Raji (cell line): ENCODE results near the gene CPSF7.
A peak's percentile ranks its signal among the peaks of the same experiment; 100 is the strongest.

ENCODE experiments used
- POLR2A ChIP-seq: IDR thresholded peaks from 2 replicates; pipeline ENCODE4 v1.6.1; 2011; ENCODE audit warnings: low read depth, low read length, control low read depth; ENCODE audit not compliant: insufficient read depth

Gene CPSF7

DNA sequence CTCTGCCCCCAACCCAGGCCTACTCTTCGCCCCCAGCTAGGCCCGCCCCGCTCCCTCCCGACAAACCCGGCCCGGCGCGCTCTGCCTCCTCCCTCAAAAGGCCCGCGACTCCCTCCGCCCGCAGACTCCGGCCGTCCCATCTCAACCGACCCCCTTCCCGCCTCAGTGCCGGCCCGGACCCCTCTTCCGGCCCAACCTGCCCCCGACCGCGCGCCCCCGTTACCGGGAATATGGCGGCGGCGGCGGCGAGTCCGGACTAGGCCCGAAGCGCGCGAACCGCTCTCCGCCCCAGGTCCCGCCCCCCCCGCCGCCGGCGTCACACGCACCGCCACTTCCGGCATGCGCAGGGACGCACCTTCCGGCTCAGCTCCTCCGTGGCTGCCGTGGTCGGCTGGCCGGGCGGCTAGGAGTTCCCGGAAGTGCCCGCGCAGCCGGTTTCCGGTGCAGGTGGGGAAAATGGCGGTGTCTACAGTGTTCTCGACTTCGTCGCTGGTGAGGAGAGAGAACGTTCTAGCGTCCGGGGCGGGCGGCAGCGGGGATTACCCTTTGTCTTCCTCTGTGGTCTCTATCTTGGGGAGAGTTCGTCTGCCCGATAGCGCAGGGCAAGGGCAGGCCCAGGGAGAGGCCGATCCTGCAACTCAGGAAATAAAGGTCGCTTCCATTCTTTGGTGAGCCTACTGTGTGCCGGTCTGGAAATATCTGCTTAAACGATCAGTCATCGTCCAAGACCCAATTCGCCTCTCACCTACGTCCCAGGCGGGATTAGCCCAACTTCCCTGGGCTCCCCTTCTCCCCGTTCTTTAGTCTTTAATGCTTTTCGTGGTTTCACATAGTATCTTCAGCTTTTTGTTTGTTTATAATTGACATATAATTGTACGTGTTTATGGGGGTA, at the start of gene CPSF7, which contains the start of gene SDHAF2:
TSS of gene CPSF7 (minus strand) at position 285 of the 892 bp plus-strand sequence. CDS start 740 bp downstream, outside the sequence.
TSS of gene SDHAF2 (plus strand) at position 434 of the 892 bp plus-strand sequence. CDS start at position 457, 23 bp downstream.
- peak; percentile 83 for TF ChIP-seq POLR2A

DNA sequence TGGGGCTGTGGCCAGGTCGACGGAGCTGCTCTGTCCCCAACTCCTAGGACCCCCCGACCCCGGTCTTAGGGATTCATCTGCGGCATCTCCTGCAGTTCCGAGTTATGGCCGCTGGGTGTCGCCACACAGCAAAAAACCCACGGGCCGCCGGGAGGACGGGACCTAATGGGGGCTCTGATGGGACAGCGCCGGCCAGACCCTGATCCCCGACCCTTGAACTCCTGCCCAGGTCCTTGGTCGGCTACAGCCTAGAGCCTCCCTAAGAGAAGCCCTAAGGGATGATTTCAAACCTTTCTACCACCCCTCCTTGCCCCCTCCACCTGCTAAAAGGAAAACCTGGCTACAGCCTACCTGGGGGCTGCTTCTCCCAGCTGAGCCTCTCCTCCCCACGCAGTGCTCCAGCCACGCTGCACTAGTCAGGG, 48.0 kb upstream of the CPSF7 start:
- TF ChIP-seq POLR2A = no peak

- TF ChIP-seq POLR2A = no peak
These were observed 47.4 kb upstream of the CPSF7 start for GRCh38 chr11:61477126-61477525.

GRCh38 chr11:61476371-61476770, 46.6 kb upstream of the CPSF7 start:
- no peak for TF ChIP-seq POLR2A

- TF ChIP-seq POLR2A = no peak
These were observed 45.7 kb upstream of the CPSF7 start for GRCh38 chr11:61475433-61475832.

DNA sequence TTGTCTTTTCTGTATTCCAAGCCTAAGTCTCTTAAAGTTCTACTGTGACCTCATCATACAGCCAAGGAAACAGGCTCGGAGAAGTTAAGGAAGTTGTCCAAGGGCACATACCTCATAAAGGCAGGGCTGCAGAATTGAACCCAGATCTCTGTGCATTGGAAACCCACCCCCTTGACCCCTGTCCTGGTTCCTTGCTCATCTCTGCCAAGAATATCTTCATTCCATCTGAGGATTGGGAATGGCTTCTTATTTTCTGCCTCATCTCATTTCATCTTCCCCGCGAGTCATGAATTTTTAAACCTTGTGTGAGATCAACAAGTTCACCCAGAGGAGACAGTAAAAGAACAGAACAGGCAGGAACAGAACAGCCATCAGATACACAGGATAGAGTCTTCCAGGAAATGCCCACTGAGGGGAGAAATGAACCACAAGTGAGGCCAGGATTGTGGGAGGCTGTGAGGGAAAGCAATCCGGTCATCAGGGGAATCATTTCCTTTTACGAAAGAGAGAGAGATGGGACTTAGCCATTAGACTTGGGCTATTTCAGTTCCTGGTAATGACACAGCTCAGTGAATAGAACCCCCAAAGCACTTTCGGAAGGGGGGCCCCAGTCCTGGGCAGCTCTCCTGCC, 44.4 kb upstream of the CPSF7 start:
- no peak for TF ChIP-seq POLR2A

DNA sequence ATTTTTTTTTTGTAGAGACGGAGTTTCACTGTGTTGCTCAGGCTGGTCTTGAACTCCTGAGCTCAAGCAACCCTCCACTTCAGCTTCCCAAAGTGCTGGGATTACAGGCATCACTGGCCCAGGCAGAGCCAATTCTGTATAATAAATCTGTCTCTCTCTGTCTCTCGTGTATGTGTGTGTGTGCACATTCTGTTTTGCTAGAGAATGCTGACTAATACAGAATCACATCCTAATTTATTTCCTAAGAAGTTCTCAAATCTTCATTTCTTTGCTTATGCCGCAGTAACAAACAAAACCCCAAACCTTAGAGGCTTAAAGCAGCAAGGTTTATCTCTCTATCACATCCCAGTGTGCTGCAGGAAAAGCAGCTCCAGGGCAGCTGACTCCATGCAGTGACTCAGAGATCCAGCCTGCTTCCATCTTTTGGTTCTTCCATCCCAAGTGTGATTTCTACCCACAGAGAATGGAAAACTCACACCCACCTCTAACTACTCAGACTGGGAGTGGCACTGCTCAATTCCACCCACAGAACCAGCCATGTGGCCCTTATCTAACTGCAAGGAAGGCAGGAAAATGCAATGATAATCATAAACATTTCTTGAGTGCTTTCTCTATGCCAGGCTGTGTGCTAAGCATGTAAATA, 43.7 kb upstream of the CPSF7 start:
- TF ChIP-seq POLR2A = no peak

DNA sequence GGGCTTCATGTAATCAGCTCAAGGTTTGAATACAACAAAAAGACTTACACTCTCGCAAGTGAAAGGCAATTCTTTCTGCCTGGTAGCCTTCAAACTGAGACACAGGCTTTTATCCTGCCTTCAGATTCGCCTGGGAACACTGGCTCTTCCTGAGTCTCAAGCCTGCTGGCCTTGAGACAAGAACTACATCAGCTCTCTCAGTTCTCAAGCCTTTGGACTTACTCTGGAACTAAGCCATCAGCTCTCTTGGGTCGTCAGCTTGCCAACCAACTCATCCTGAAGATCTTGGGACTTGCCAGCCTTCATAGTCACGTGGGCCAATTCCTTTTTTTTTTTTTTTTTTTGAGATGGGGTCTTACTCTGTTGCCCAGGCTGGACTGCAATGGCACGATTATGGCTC, 43.1 kb upstream of the CPSF7 start:
- no peak for TF ChIP-seq POLR2A

GRCh38 chr11:61472282-61472681, 42.5 kb upstream of the CPSF7 start:
- no peak for TF ChIP-seq POLR2A

- no peak for TF ChIP-seq POLR2A
These were observed 38.2 kb upstream of the CPSF7 start for GRCh38 chr11:61468002-61468401.

DNA sequence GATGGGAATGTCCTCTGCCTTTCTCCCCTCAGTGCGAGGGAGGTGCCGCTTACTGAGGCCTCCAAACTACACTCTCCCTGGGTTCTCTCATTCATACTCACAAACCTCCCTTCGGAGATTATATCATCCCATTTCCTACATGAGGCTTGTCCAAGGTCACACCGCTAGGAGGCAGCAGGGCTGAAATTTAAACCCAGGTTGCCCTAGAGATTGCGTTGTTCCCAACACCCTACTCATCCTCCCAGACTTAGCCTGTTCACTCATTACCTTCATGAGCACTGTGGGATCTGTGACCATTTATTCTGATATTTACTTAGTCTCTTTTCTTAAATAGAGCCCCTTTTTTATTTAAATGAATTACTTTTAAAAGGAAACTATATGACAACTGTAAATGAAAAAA, 31.2 kb upstream of the CPSF7 start:
- no peak for TF ChIP-seq POLR2A

GRCh38 chr11:61460474-61460881, 30.7 kb upstream of the CPSF7 start:
- TF ChIP-seq POLR2A = no peak

DNA sequence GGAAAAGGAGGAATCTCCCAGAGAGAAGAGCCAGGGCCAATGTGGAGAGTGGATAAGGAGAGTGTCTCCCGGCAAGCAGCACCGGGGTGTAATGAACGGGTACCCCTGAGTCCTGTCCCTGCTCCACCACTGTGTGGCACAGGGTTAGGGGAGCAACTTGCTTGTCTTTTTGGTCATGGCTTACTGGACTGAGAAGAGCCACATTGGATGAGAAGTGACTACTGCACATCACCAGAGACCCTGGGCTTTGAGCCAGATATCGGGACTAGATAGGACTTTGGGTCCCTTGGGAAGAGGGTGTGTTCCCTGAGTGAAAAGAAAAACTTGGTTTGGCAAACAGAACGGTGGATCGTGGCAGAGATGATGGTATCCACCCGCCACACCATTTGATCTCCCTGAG, 24.7 kb upstream of the CPSF7 start:
- TF ChIP-seq POLR2A = no peak

GRCh38 chr11:61453695-61454094, 23.9 kb upstream of the CPSF7 start:
- TF ChIP-seq POLR2A = no peak

DNA sequence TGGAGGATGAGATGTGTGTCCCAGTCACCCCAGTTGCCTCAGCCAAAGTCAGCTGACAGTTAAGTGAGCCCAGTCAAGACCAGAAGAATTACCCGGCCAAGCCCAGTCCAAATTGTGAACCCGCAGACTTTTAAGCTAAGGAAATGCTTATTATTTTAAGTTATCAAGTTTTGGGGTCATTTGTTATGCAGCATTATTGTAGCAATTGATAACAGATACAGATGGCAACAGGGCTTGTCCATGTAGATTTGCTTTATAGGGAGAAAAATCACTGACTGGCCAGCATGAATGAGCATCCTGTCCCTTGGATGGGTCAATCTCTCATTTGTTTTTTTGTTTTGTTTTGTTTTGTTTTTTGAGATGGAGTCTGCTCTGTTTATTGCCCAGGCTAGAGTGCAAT, 23.1 kb upstream of the CPSF7 start:
- no peak for TF ChIP-seq POLR2A

DNA sequence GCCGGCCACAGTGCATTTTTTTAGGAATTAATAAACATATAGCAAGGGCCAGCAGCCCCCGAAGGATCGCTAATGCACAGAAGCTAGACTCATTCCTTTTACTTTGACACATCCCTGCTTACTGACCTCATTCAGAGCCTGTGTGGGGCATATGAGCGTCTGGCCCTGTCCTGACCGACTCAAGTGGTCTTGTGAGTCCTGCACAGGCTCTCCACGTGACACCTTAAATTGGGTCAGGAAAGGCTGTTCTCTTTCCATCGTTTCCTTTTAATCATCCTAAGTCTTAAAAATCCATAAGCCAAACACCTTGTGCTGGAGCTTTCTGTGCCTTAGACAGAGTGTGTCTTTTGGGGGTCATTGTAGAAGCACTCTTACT, 18.8 kb upstream of the CPSF7 start:
- TF ChIP-seq POLR2A = no peak
